HepG2 (cell line): ENCODE results near the gene PPA1. TPM values are rescaled to one million over a fixed set of nuclear protein-coding genes. Genes with fewer than 3 reads are reported as not detected.
"Not testable (repeated sequence)": the region's sequence is repeated elsewhere in the genome, so short reads cannot be mapped to it uniquely, and the experiment has no call there.

Experiments
- ATAC-seq: fragments of 200-7000 bp; cut with Tn5 transposase; 3 replicates; pipeline ENCODE4 v1.9.1; 2020; ENCODE audit warnings: mild to moderate bottlenecking, moderate library complexity
- BruUV-seq: library from RNA; stranded (reverse); fragments of 400-500 nt; replicated peaks from 2 replicates; lab custom pipeline; 2021; lab: Mats Ljungman, UMichigan
- CTCF ChIA-PET: fragments of 300-600 bp; formaldehyde crosslinking; extraction: SDS; loops from one replicate; lab custom pipeline; 2021; ENCODE audit warnings: low total read pairs, inconsistent platforms, low intra/inter-chr PET ratio; lab: Yijun Ruan, JAX
- POLR2A ChIA-PET: fragments of 350-600 bp; sonication (Branson Sonifier 250); formaldehyde crosslinking; loops from one replicate; lab custom pipeline; 2020; ENCODE audit warnings: antibody characterized with exemption, inconsistent platforms; lab: Yijun Ruan, JAX
- DNase-seq: peaks from one replicate; pipeline ENCODE4 v3.0.0-alpha.2; 2015; ENCODE audit warnings: low spot score
- FAIRE-seq: peaks from 3 replicates; lab custom pipeline; 2011; peaks lifted over from hg19 to GRCh38; lab: Jason Lieb, UNC
- H2AFZ ChIP-seq: one replicate; pipeline ENCODE4 v1.6.1; 2011; ENCODE audit warnings: low read length, inconsistent platforms
- H3K27ac ChIP-seq: fragments of 300-600 bp; 3 replicates; pipeline ENCODE4 v1.8.0; 2011; ENCODE audit warnings: mixed run types, mild to moderate bottlenecking, mixed read lengths, low read length, inconsistent platforms; ENCODE audit not compliant: insufficient read depth; ENCODE audit errors: extremely low read length
- H3K27me3 ChIP-seq, 2 experiments: fragments of 200-600 bp in 1 of 2; 2 replicates in 1 of 2; 3 replicates in 1 of 2; pipeline versions ENCODE4 v1.6.0 to v1.8.0; 2011; ENCODE audit warnings: low read length in 2 of 2, mild to moderate bottlenecking in 2 of 2, moderate library complexity in 2 of 2, inconsistent platforms in 1 of 2; ENCODE audit not compliant: insufficient read depth in 2 of 2, control insufficient read depth in 1 of 2
- H3K36me3 ChIP-seq, 2 experiments: fragments of 200-600 bp in 1 of 2; replicated peaks in 1 of 2; 2 replicates in 1 of 2; 3 replicates in 1 of 2; pipeline versions ENCODE4 v1.5.1 to v1.8.0; 2011; ENCODE audit warnings: low read length in 2 of 2, inconsistent platforms in 1 of 2; ENCODE audit not compliant: insufficient read depth in 2 of 2, control insufficient read depth in 1 of 2
- H3K4me1 ChIP-seq: 2 replicates; pipeline ENCODE4 v1.5.1; 2012; ENCODE audit warnings: low read length, inconsistent platforms; ENCODE audit not compliant: insufficient read depth
- H3K4me2 ChIP-seq: 2 replicates; pipeline ENCODE4 v1.6.0; 2011; ENCODE audit warnings: low read depth, low read length, inconsistent platforms
- H3K4me3 ChIP-seq, 3 experiments: fragments of 200-600 bp in 1 of 3; sonication (generic), shearing (Covaris generic) in 1 of 3; replicated peaks in 1 of 3; 2 replicates each; pipeline ENCODE4 v1.5.1; 2011 to 2016; ENCODE audit warnings: low read length in 3 of 3, inconsistent platforms in 2 of 3, low read depth in 2 of 3, mild to moderate bottlenecking in 2 of 3, control low read depth in 1 of 3, mixed read lengths in 1 of 3; ENCODE audit not compliant: insufficient read depth in 1 of 3
- H3K79me2 ChIP-seq: one replicate; pipeline ENCODE4 v1.6.1; 2011; ENCODE audit warnings: low read length, inconsistent platforms; ENCODE audit not compliant: insufficient read depth
- H3K9ac ChIP-seq: 2 replicates; pipeline ENCODE4 v1.6.0; 2011; ENCODE audit warnings: mild to moderate bottlenecking, low read depth, low read length, inconsistent platforms; ENCODE audit not compliant: insufficient read depth
- H3K9me3 ChIP-seq: 2 replicates; pipeline ENCODE4 v1.5.1; 2012; ENCODE audit warnings: mild to moderate bottlenecking, low read length
- H4K20me1 ChIP-seq: 2 replicates; pipeline ENCODE4 v1.6.0; 2011; ENCODE audit warnings: inconsistent platforms, mild to moderate bottlenecking, low read length, moderate library complexity; ENCODE audit not compliant: insufficient read depth
- ATF7 ChIP-seq, 2 experiments: fragments of 450-650 bp in 1 of 2; sonication (generic) in 1 of 2; formaldehyde crosslinking in 1 of 2; IDR thresholded peaks; 2 replicates each; pipeline versions ENCODE4 v1.4.0 to v1.6.1; 2016 to 2020; ENCODE audit warnings: antibody characterized with exemption in 1 of 2, mild to moderate bottlenecking in 1 of 2, missing genetic modification reagents in 1 of 2
- ZNF616 ChIP-seq: sonication (generic); formaldehyde crosslinking; IDR thresholded peaks from 2 replicates; pipeline ENCODE4 v1.5.0; 2020; ENCODE audit warnings: low read depth, mild to moderate bottlenecking, missing genetic modification reagents
- WGBS: methylation state at CpG from one replicate; pipeline ENCODE4 v1.1.6; 2017; ENCODE audit warnings: low lambda C conversion rate; 5-methylcytosine and 5-hydroxymethylcytosine counted together
- in situ Hi-C: cut with HindIII; loops from 2 replicates; pipeline ENCODE4 v1.10.0; 2017; ENCODE audit warnings: low pct_unique_long_range_greater_than_20kb; ENCODE audit not compliant: extremely low pct_ligation_motif_present
- intact Hi-C: fragments of 100-400 bp; cut with micrococcal nuclease; formaldehyde crosslinking; loops from one replicate; pipeline ENCODE4 v1.10.0; 2022; ENCODE audit not compliant: unreplicated experiment
- polyA plus RNA-seq, 8 experiments: library from polyadenylated mRNA; depleted of rRNA in 3 of 8; stranded (reverse) in 7 of 8; unstranded in 1 of 8; fragments of >200 nt; fragmentation: Illumina TruSeq in 4 of 8; extraction: Trizol in 4 of 8; gene quantifications; 2 replicates each; pipeline versions ENCODE4 v1.2.1 to v1.2.3, GENCODE V29; 2011 to 2016; ENCODE audit warnings: low read depth in 4 of 8, missing spikeins in 1 of 8, mixed read lengths in 1 of 8; ENCODE audit not compliant: insufficient read depth in 1 of 8
- total RNA-seq, 5 experiments: library from RNA; depleted of rRNA; stranded (reverse); fragments of >200 nt; fragmentation: Illumina TruSeq; extraction: Trizol; gene quantifications; 2 replicates each; pipeline ENCODE4 v1.2.3, GENCODE V29; 2016; ENCODE audit warnings: low read depth in 1 of 5

PPA1 gene
- total and polyA plus RNA-seq, 2 of the 13 experiments (the other 11 are each of a cell fraction or from before 2014, with no cell fraction given) = 136 to 250 TPM

- no peak for ATAC-seq
- FAIRE-seq = no peak
- Histone ChIP-seq H3K4me2 (no peak overlapping the region), H4K20me1 (no peaks in the 10 kb centered on the region), H3K9ac (no peak overlapping the region), H3K36me3 (no peaks in the 10 kb centered on the region), H2AFZ (no peak overlapping the region), H3K4me1 (no peaks in the 10 kb centered on the region), H3K9me3 (no peaks in the 10 kb centered on the region; the same call in 1 of the 2 replicates), H3K79me2 (no peaks in the 10 kb centered on the region), H3K4me3 (no peak overlapping the region), H3K27me3 (no peaks in the 10 kb centered on the region; a peak in 1 of 5 replicates), H3K27ac (no peak overlapping the region)
- CTCF ChIA-PET = no interaction called here
- BruUV-seq = no TSS peak
- in situ Hi-C loops = no loop called here
- TF ChIP-seq ZNF616 (CRISPR knock-in tag) = no peak
- 71% methylated on average over 2 of the region's 2 CpGs for WGBS
- POLR2A ChIA-PET = no interaction called here
- DNase-seq = no peak
- intact Hi-C loops = no loop called here
Observed at GRCh38 chr10:70183304-70183703, 49.9 kb downstream of the PPA1 start.

GRCh38 chr10:70179209-70179608, 54.0 kb downstream of the PPA1 start:
- H3K27ac ChIP-seq; intact Hi-C loops; H3K9me3 ChIP-seq; BruUV-seq; H2AFZ ChIP-seq; H3K9ac ChIP-seq; ATAC-seq; CTCF ChIA-PET; H3K79me2 ChIP-seq; in situ Hi-C loops; POLR2A ChIA-PET; H3K27me3 ChIP-seq; H3K36me3 ChIP-seq; FAIRE-seq; H3K4me3 ChIP-seq; H4K20me1 ChIP-seq; H3K4me2 ChIP-seq; DNase-seq; TF ChIP-seq ATF7 (CRISPR knock-in tag; IDR thresholded peaks at IDR 0.05): not testable (repeated sequence)
- WGBS = 55% methylated on average over 8 of the region's 8 CpGs
- TF ChIP-seq ATF7 (IDR thresholded peaks at IDR 0.05) = peak; percentile 5; the same call in 1 of the 2 replicates
- peaks cover 13% of the 10 kb centered on the region for H3K4me1 ChIP-seq
